Neural cell (in vitro differentiated cells): ENCODE data around the gene WDR35. TPM values are rescaled to one million over a fixed set of nuclear protein-coding genes. Genes with fewer than 3 reads are reported as not detected.

ENCODE experiments used
- H2AFZ ChIP-seq: fragments of 200-600, 300-800 bp; sonication (generic), shearing (Covaris generic); 2 replicates; pipeline ENCODE4 v1.6.0; 2014; ENCODE audit warnings: low read depth, mild to moderate bottlenecking, antibody characterized with exemption, low read length, moderate library complexity
- H3F3A ChIP-seq: fragments of 200-600 bp; shearing (Covaris generic); 2 replicates; pipeline ENCODE4 v1.6.1; 2016; ENCODE audit warnings: mild to moderate bottlenecking, moderate library complexity, mixed read lengths, antibody characterized with exemption, low read length; ENCODE audit not compliant: insufficient read depth, poor library complexity, severe bottlenecking
- H3K27ac ChIP-seq: fragments of 200-600, 300-800 bp; sonication (generic), shearing (Covaris generic); 2 replicates; pipeline ENCODE4 v1.5.1; 2014; ENCODE audit warnings: mild to moderate bottlenecking, low read length, moderate library complexity
- H3K27me3 ChIP-seq: fragments of 300-800, 200-600 bp; sonication (generic), shearing (Covaris generic); 2 replicates; pipeline ENCODE4 v1.6.0; 2014; ENCODE audit warnings: mild to moderate bottlenecking, low read depth, low read length, moderate library complexity; ENCODE audit not compliant: insufficient read depth
- H3K36me3 ChIP-seq: fragments of 300-800, 200-600 bp; sonication (generic), shearing (Covaris generic); 2 replicates; pipeline ENCODE4 v1.5.1; 2014; ENCODE audit warnings: mild to moderate bottlenecking, antibody characterized with exemption, low read length, moderate library complexity; ENCODE audit not compliant: insufficient read depth
- H3K4me2 ChIP-seq: fragments of 300-800, 200-600 bp; sonication (generic), shearing (Covaris generic); 2 replicates; pipeline ENCODE4 v1.6.0; 2014; ENCODE audit warnings: mild to moderate bottlenecking, low read length
- H3K4me3 ChIP-seq: fragments of 300-800, 200-600 bp; sonication (generic), shearing (Covaris generic); 2 replicates; pipeline ENCODE4 v1.5.1; 2014; ENCODE audit warnings: mild to moderate bottlenecking, low read length, moderate library complexity
- H3K79me2 ChIP-seq: fragments of 200-600 bp; shearing (Covaris generic); replicated peaks from 2 replicates; pipeline ENCODE4 v1.6.0; 2014; ENCODE audit warnings: mild to moderate bottlenecking, low read length, moderate library complexity; ENCODE audit not compliant: insufficient read depth
- H3K9ac ChIP-seq: fragments of 300-800, 200-600 bp; sonication (generic), shearing (Covaris generic); 2 replicates; pipeline ENCODE4 v1.6.1; 2016; ENCODE audit warnings: mild to moderate bottlenecking, low read length, mixed read lengths
- H3K9me2 ChIP-seq: fragments of 200-600 bp; shearing (Covaris generic); 2 replicates; pipeline ENCODE4 v1.6.1; 2016; ENCODE audit warnings: mild to moderate bottlenecking, low read length, mixed read lengths; ENCODE audit not compliant: insufficient read depth
- H3K9me3 ChIP-seq: fragments of 200-600, 300-800 bp; sonication (generic), shearing (Covaris generic); 2 replicates; pipeline ENCODE4 v1.6.1; 2016; ENCODE audit warnings: mild to moderate bottlenecking, mixed run types, low read length, moderate library complexity, mixed read lengths
- H4K20me1 ChIP-seq: fragments of 200-600 bp; shearing (Covaris generic); 2 replicates; pipeline ENCODE4 v1.6.1; 2016; ENCODE audit warnings: mild to moderate bottlenecking, mixed run types; ENCODE audit not compliant: insufficient read depth
- EP300 ChIP-seq: fragments of 450-650 bp; conservative IDR thresholded peaks from 2 replicates; pipeline ENCODE4 v1.6.1; 2014; ENCODE audit warnings: antibody characterized with exemption, mild to moderate bottlenecking, moderate library complexity; ENCODE audit not compliant: poor library complexity, severe bottlenecking
- EZH2 ChIP-seq: fragments of 200-600, 300-800 bp; shearing (Covaris generic), sonication (generic); IDR thresholded peaks from 2 replicates; pipeline ENCODE4 v1.6.1; 2014; ENCODE audit warnings: antibody characterized with exemption, low read length, borderline replicate concordance, mild to moderate bottlenecking; ENCODE audit not compliant: insufficient read depth, poor library complexity, severe bottlenecking
- MXI1 ChIP-seq: fragments of 450-650 bp; conservative IDR thresholded peaks from 2 replicates; pipeline ENCODE4 v1.6.1; 2014; ENCODE audit warnings: antibody characterized with exemption, mild to moderate bottlenecking; ENCODE audit not compliant: poor library complexity, severe bottlenecking
- POLR2AphosphoS5 ChIP-seq: IDR thresholded peaks from 2 replicates; pipeline ENCODE4 v1.6.1; 2012
- RAD21 ChIP-seq: fragments of 450-650 bp; conservative IDR thresholded peaks from 2 replicates; pipeline ENCODE4 v1.6.1; 2014; ENCODE audit warnings: antibody characterized with exemption, mild to moderate bottlenecking, moderate library complexity
- SMC3 ChIP-seq: fragments of 450-650 bp; conservative IDR thresholded peaks from 2 replicates; pipeline ENCODE4 v1.6.1; 2014; ENCODE audit warnings: antibody characterized with exemption, mild to moderate bottlenecking, moderate library complexity; ENCODE audit not compliant: poor library complexity
- TAF1 ChIP-seq: IDR thresholded peaks from 2 replicates; pipeline ENCODE4 v1.6.1; 2012; ENCODE audit warnings: low read depth
- polyA plus RNA-seq: library from polyadenylated mRNA; depleted of rRNA; stranded (reverse); fragments of >200 nt; gene quantifications from 2 replicates; pipeline ENCODE4 v1.2.3, GENCODE V29; 2014
- TF ChIP-seq, protein P1 (sequence below): fragments of 450-650 bp; IDR thresholded peaks from 2 replicates; pipeline ENCODE4 v1.5.1; 2014; ENCODE audit warnings: antibody characterized with exemption, mild to moderate bottlenecking, moderate library complexity; ENCODE audit not compliant: poor library complexity, severe bottlenecking
- TF ChIP-seq, protein P2 (sequence below): IDR thresholded peaks from 2 replicates; pipeline ENCODE4 v1.6.1; 2012; ENCODE audit warnings: borderline replicate concordance

WDR35 gene
- polyA plus RNA-seq, 1 donor from 2014 or later, result 14.2 TPM

DNA sequence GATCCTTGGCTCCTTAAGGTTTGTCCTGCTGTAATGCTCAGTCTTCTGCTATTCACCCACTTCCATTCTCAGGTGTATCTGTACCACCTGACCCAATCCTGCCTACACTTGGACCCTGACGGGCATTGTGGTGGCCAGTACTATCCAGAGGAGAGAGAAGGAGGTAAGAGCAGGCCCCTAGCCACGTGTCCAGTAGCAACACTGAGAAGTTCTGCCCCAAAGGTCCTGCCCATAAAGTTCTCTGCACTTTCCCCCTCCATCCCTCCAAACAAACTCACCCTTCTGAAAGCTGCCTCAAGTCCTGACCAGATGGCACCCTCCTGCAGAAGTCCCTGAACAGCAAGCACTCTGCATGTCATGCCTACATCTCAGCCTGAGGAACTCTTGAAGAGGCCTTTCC lies 106.4 kb downstream of the WDR35 start:
- Histone ChIP-seq H3K4me2 (no peak overlapping the region), H3K9me3 (no peaks in the 10 kb centered on the region), H3K79me2 (no peaks in the 10 kb centered on the region), H3K9me2 (no peaks in the 10 kb centered on the region), H3K27ac (no peak overlapping the region), H3K27me3 (no peaks in the 10 kb centered on the region), H3F3A (no peaks in the 10 kb centered on the region), H4K20me1 (no peaks in the 10 kb centered on the region), H3K9ac (no peak overlapping the region), H3K4me3 (no peak overlapping the region), H3K36me3 (no peaks in the 10 kb centered on the region), H2AFZ (no peak overlapping the region)
- TF ChIP-seq TAF1, result no peak
- TF ChIP-seq EZH2, result no peak
- TF ChIP-seq RAD21, result no peak
- TF ChIP-seq, protein P1, sequence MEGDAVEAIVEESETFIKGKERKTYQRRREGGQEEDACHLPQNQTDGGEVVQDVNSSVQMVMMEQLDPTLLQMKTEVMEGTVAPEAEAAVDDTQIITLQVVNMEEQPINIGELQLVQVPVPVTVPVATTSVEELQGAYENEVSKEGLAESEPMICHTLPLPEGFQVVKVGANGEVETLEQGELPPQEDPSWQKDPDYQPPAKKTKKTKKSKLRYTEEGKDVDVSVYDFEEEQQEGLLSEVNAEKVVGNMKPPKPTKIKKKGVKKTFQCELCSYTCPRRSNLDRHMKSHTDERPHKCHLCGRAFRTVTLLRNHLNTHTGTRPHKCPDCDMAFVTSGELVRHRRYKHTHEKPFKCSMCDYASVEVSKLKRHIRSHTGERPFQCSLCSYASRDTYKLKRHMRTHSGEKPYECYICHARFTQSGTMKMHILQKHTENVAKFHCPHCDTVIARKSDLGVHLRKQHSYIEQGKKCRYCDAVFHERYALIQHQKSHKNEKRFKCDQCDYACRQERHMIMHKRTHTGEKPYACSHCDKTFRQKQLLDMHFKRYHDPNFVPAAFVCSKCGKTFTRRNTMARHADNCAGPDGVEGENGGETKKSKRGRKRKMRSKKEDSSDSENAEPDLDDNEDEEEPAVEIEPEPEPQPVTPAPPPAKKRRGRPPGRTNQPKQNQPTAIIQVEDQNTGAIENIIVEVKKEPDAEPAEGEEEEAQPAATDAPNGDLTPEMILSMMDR, result no peak
- no peak for TF ChIP-seq EP300
- TF ChIP-seq POLR2AphosphoS5, result no peak

DNA sequence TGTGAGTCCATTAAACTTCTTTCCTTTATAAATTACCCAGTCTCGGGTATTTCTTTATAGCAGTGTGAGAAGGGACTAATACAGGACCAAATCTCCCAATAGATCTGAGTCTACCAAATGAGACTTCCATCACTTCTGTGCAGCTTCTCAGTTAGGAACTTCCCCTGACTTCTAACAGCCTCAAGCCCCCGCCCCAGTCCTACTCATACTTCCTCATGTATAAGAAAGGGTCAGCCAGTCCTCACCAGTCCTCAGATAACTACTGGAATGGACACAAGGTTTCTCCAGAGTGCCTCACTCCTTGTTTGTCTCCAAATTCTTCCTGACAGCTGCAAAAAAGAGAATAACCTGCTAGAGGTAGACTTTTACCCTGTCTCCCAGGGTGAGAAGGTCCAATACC lies 107.6 kb downstream of the WDR35 start:
- Histone ChIP-seq H3K4me2 (no peak overlapping the region), H4K20me1 (no peaks in the 10 kb centered on the region), H3K4me3 (no peak overlapping the region), H2AFZ (no peak overlapping the region), H3K36me3 (no peaks in the 10 kb centered on the region), H3K79me2 (no peaks in the 10 kb centered on the region), H3K9me3 (no peaks in the 10 kb centered on the region), H3K9ac (no peak overlapping the region), H3K27ac (no peak overlapping the region), H3F3A (no peaks in the 10 kb centered on the region), H3K9me2 (no peaks in the 10 kb centered on the region), H3K27me3 (no peaks in the 10 kb centered on the region)
- TF ChIP-seq POLR2AphosphoS5 (no peak), RAD21 (no peak), TAF1 (no peak), EZH2 (no peak), SMC3 (no peak), MXI1 (no peak), EP300 (no peak)
- TF ChIP-seq, protein P1, result no peak
- TF ChIP-seq, protein P2, sequence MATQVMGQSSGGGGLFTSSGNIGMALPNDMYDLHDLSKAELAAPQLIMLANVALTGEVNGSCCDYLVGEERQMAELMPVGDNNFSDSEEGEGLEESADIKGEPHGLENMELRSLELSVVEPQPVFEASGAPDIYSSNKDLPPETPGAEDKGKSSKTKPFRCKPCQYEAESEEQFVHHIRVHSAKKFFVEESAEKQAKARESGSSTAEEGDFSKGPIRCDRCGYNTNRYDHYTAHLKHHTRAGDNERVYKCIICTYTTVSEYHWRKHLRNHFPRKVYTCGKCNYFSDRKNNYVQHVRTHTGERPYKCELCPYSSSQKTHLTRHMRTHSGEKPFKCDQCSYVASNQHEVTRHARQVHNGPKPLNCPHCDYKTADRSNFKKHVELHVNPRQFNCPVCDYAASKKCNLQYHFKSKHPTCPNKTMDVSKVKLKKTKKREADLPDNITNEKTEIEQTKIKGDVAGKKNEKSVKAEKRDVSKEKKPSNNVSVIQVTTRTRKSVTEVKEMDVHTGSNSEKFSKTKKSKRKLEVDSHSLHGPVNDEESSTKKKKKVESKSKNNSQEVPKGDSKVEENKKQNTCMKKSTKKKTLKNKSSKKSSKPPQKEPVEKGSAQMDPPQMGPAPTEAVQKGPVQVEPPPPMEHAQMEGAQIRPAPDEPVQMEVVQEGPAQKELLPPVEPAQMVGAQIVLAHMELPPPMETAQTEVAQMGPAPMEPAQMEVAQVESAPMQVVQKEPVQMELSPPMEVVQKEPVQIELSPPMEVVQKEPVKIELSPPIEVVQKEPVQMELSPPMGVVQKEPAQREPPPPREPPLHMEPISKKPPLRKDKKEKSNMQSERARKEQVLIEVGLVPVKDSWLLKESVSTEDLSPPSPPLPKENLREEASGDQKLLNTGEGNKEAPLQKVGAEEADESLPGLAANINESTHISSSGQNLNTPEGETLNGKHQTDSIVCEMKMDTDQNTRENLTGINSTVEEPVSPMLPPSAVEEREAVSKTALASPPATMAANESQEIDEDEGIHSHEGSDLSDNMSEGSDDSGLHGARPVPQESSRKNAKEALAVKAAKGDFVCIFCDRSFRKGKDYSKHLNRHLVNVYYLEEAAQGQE, result no peak
